ENCODE results near the gene CHURC1.

CHURC1 gene

GRCh38 chr14:64934338-64934929 lies 20.2 kb downstream of the CHURC1 start:
- in situ Hi-C loops (cut with MboI; ENCODE audit: low pct_unique_long_range_greater_than_20kb, low sequenced_read_pairs): no loop called here
- DNase-seq: no peak

GRCh38 chr14:64935508-64935907 lies 21.3 kb downstream of the CHURC1 start:
- in situ Hi-C loops (cut with MboI; ENCODE audit: low pct_unique_long_range_greater_than_20kb, low sequenced_read_pairs): no loop called here
- DNase-seq: no peak

GRCh38 chr14:64937171-64937820 lies 23.0 kb downstream of the CHURC1 start:
- in situ Hi-C loops (cut with MboI; ENCODE audit: low pct_unique_long_range_greater_than_20kb, low sequenced_read_pairs): no loop called here
- DNase-seq: no peak

GRCh38 chr14:64937821-64938193 lies 23.6 kb downstream of the CHURC1 start:
- DNase-seq: peak; percentile 18
- in situ Hi-C loops (cut with MboI; ENCODE audit: low pct_unique_long_range_greater_than_20kb, low sequenced_read_pairs): no loop called here

- in situ Hi-C loops (cut with MboI; ENCODE audit: low pct_unique_long_range_greater_than_20kb, low sequenced_read_pairs): no loop called here
- DNase-seq: no peak
Observed at GRCh38 chr14:64938972-64939816, 24.9 kb downstream of the CHURC1 start.

- no peak for DNase-seq
- in situ Hi-C loops (cut with MboI; ENCODE audit: low pct_unique_long_range_greater_than_20kb, low sequenced_read_pairs): no loop called here
Observed at GRCh38 chr14:64939817-64940190, 25.5 kb downstream of the CHURC1 start.

- in situ Hi-C loops (cut with MboI; ENCODE audit: low pct_unique_long_range_greater_than_20kb, low sequenced_read_pairs): no loop called here
Observed at GRCh38 chr14:64940336-64940910, 26.2 kb downstream of the CHURC1 start.

GRCh38 chr14:64942531-64943111 lies 28.4 kb downstream of the CHURC1 start, which contains the start of gene GPX2:
TSS of gene GPX2 (minus strand) at chr14:64942745. CDS start at chr14:64942726, 19 bp downstream.
- in situ Hi-C loops (cut with MboI; ENCODE audit: low pct_unique_long_range_greater_than_20kb, low sequenced_read_pairs): no loop called here
- no peak for DNase-seq

More at GRCh38 chr14:64940336-64940910, 26.2 kb downstream of the CHURC1 start:
- DNase-seq: no peak

DNA sequence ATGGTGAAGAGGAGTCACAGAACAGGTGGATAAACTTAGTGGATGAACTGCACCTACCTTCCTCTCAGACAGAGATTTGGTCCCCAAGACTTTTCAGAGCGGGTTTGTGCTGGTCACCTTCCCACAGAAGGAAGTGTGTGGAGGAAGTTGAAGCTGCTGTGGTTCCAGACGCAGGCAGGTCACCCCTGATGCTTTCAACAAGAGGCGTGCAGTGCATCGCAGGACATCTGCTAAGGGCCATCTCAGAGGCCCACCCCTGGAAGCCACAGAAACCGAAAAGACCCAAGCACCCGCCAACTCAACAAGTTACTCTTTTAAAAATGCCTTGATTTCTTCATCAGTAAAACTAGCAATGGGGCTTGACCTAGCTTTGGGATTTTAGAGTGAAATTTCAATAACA lies 29.3 kb downstream of the CHURC1 start:
- in situ Hi-C loops (cut with MboI; ENCODE audit: low pct_unique_long_range_greater_than_20kb, low sequenced_read_pairs): no loop called here
- DNase-seq: no peak

DNA sequence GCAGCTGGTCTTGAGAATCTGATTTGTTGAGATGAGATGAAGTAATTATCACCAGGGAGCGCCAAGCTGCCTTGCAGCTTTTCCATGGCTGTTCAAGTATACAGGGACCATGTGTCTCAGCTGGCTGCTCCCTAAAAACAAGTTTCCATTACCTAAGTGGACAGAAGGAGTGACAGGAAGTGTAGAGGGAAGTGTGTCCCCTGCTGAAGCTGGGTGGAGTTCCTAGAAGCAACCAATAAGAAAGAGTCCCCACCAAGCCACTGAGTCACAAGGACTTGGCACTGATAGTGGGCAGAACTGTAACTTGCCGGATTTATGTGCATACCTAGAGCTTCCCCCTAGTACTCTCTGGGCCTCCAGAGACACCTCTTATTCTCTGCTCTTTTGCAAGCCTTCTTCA lies 29.8 kb downstream of the CHURC1 start:
- in situ Hi-C loops (cut with MboI; ENCODE audit: low pct_unique_long_range_greater_than_20kb, low sequenced_read_pairs): no loop called here
- no peak for DNase-seq

GRCh38 chr14:64944861-64945260 lies 30.6 kb downstream of the CHURC1 start:
- in situ Hi-C loops (cut with MboI; ENCODE audit: low pct_unique_long_range_greater_than_20kb, low sequenced_read_pairs): no loop called here
- no peak for DNase-seq

DNA sequence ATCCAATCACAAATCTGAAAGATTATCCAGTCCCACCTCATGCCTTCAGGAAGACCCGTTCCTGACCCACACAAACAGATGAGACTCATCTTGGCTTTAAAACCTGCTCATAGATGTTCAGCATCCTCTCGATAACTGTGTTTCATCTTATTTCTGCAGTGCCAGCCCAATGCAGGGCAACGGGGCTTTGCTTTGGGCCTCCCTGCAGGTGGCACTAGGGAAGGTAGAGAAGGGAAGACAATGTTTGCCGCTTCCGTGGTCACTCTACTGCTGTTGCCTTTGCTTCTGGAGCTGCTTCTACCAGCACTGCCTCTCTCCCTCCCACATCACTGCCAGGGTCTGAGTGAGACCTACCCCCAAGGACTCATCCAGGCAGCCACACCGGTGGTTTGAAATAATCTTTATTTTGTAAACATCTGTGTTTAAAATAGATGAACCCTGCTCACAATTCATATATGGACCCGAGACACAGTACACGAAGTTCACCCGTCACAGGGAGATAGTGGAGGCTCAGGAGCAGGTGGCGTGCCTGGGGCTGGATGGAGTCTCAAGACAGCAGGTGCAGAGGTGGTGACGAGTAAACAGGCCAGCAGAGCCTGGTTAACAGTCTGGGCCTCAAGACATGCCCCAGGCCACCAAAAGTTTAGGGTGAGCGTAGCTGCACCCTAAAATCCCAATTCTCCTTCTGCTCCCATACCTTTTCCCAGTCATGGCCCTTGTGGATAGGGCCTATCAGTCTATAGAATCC lies 31.4 kb downstream of the CHURC1 start:
- in situ Hi-C loops (cut with MboI; ENCODE audit: low pct_unique_long_range_greater_than_20kb, low sequenced_read_pairs): no loop called here
- no peak for DNase-seq

DNA sequence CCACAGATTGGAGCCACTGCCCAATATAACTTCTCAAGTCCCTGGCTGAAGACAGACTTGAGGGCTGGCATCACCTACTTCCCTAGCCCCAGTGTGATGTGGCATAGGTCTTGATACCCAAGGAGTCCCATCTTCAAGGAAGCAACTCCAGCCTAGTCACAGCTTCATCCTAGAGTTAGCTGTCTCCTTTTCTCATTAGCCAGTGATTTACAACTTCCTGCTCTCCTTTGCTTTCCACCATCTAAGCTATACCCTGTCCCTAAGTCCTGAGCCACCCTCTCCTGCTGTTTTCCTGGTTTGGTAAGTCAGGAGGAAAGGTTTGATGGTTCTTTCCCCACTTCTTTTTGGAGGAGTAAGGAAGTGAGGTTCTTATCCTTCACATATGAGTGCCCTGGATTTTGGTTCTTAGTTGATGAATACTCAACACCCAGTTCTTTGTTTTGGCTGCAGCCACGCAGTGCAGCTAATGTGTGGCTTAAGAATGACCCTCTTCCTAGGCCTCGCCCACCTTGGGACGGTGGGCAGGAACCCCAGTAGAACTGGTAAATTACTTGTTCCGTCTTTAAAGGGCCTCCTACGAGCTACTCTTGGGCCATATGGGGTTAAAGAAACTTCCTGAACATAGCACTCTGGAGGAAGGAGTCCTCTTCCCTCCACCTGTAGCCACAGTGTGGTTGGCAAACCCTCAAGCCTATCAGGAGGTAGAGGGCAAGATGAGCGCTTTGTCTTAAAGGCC lies 32.2 kb downstream of the CHURC1 start:
- in situ Hi-C loops (cut with MboI; ENCODE audit: low pct_unique_long_range_greater_than_20kb, low sequenced_read_pairs): no loop called here
- DNase-seq: no peak

DNA sequence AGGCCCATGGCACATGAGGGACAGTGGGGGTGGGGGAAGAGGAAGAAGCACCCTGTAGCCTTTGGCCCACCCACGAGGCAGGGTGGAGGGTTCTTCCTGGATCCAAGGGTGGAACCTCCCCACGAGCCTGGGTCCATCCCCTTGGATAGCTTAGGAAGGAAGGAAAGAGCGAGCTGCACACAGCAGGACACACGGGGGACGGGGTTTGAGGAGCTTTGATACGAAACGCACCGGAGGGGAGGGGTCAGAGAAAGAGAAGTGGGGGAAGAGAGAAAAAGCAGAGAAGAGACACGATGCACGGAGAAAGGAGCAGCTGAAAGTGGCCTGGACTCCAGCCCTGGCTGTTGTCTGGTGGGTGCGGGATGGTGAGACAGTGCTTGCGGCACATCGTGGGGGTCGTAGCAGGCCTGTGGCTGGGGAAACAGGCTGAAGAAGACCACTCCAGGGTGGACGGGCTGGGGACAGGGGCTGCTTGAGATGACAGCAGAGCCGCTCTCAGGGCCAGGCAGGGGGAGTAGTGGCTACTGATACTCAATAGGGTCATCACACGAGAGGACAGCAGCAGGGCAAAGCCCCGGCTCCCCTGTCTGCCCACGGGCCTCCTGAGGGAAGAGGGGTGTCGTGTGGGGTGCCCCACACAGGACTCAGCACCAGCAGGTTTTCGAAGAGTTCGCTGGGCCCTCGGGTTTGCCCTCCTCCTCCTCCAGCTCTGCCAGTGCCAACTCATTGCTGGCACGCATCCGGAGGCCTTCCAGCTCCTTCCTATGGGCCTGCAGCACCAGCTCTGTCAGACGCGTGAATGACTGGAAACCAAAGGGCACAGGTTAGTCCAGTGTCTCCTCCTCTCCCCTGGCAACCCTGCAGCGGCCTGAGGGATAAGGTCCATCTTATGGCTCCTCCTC lies 33.7 kb downstream of the CHURC1 start:
- no peak for DNase-seq
- in situ Hi-C loops (cut with MboI; ENCODE audit: low pct_unique_long_range_greater_than_20kb, low sequenced_read_pairs): no loop called here

DNA sequence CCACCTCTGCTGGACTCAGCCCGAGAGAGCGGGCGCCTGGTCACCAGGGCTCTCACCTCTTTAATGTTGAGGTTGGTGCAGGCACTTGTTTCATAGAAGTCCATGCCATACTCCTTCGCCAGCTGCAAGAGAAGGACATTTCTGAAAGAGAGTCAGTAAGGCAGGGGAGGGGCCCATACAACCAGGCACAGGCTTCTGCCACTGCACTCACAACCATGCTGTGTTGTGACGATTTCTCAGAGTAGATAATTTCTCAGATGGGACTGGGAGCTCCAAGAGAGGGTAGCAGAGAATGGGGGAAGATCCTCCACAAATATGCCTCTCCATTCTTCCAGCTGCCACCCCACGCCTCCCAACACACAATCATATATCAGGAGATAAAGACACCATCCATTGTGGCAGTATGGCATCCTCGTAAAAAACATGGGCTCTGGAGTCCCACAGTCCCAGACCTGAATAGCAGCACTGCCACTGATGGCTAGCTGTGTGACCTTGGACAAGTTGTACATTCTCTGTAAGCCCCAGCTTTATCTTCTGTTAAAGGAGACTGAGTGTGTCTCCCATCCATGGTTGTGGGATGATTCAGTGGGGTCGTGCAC lies 34.5 kb downstream of the CHURC1 start:
- no peak for DNase-seq
- in situ Hi-C loops (cut with MboI; ENCODE audit: low pct_unique_long_range_greater_than_20kb, low sequenced_read_pairs): no loop called here

DNA sequence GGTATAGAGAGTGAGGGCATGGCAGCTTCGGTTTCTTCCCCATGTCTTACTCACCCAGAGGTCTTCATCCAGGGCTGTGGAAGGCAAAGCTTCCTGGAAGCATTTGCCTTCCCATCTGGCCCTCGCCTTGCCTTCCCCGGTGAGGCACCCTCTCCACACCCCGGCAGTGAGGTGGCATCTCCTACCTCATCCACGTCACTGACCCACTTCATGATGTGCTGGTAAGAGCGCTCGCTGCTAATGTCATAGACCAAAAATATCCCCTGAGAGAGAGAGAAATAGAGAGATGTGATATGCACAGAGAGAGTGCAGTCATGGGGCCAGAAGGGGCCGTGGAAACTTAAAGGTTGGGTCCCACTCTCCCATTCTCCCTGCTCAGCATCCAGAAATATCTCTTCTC lies 36.6 kb downstream of the CHURC1 start:
- DNase-seq: no peak
- in situ Hi-C loops (cut with MboI; ENCODE audit: low pct_unique_long_range_greater_than_20kb, low sequenced_read_pairs): no loop called here

GRCh38 chr14:64951291-64951690 lies 37.0 kb downstream of the CHURC1 start:
- DNase-seq: no peak
- in situ Hi-C loops (cut with MboI; ENCODE audit: low pct_unique_long_range_greater_than_20kb, low sequenced_read_pairs): no loop called here
